B cell (primary cell): Measurements from ENCODE around the gene PFKP. TPM values are rescaled to one million over a fixed set of nuclear protein-coding genes. Genes with fewer than 3 reads are reported as not detected.

Source experiments
- ATAC-seq: fragments of 200-7000 bp; cut with Tn5 transposase; one replicate; pipeline ENCODE4 v1.10.0; 2021; ENCODE audit warnings: low read depth, mild to moderate bottlenecking, moderate number of reproducible peaks, moderate library complexity
- CTCF ChIA-PET: fragments of 350-600 bp; sonication (Branson Sonifier 250); formaldehyde crosslinking; loops from one replicate; lab custom pipeline; 2021; ENCODE audit warnings: antibody characterized with exemption, inconsistent platforms; lab: Charles Lee
- POLR2A ChIA-PET: fragments of 350-600 bp; sonication (Branson Sonifier 250); formaldehyde crosslinking; loops from one replicate; lab custom pipeline; 2021; ENCODE audit warnings: antibody characterized with exemption; lab: Charles Lee
- DNase-seq: peaks from one replicate; pipeline ENCODE4 v3.0.0; 2013
- H2AFZ ChIP-seq: 2 replicates; pipeline ENCODE4 v1.6.1; 2012; ENCODE audit warnings: mild to moderate bottlenecking, low read depth, low read length; ENCODE audit not compliant: insufficient read depth, poor library complexity, severe bottlenecking
- H3K27ac ChIP-seq, 2 donors: 1 replicate in 1 of 2; 2 replicates in 1 of 2; pipeline ENCODE4 v1.5.1; 2012 to 2013; ENCODE audit warnings: low read length in 2 of 2, mild to moderate bottlenecking in 2 of 2, moderate library complexity in 1 of 2
- H3K27me3 ChIP-seq, 4 experiments: fragments of 200-600 bp in 1 of 4; sonication (generic) in 1 of 4; replicated peaks in 1 of 4; 1 replicate in 2 of 4; 2 replicates in 2 of 4; pipeline versions ENCODE4 v1.6.1 to v1.7.0; 2013 to 2016; ENCODE audit warnings: low read length in 3 of 4, mild to moderate bottlenecking in 2 of 4, mixed read lengths in 1 of 4, moderate library complexity in 1 of 4; ENCODE audit not compliant: insufficient read depth in 4 of 4, control insufficient read depth in 3 of 4; ENCODE audit errors: control extremely low read depth in 1 of 4
- H3K36me3 ChIP-seq, 2 experiments: replicated peaks in 1 of 2; 1 replicate in 1 of 2; 2 replicates in 1 of 2; pipeline versions ENCODE4 v1.6.1 to v1.7.1; 2013; ENCODE audit warnings: low read length in 1 of 2; ENCODE audit not compliant: insufficient read depth in 2 of 2, control insufficient read depth in 1 of 2; ENCODE audit errors: control extremely low read depth in 1 of 2, extremely low read depth in 1 of 2
- H3K4me1 ChIP-seq, 2 donors: fragments of 200-600 bp in 1 of 2; sonication (generic) in 1 of 2; 1 replicate in 1 of 2; 2 replicates in 1 of 2; pipeline versions ENCODE4 v1.5.1 to v1.6.1; 2013 to 2017; ENCODE audit warnings: low read length in 2 of 2; ENCODE audit not compliant: control insufficient read depth in 2 of 2, insufficient read depth in 2 of 2
- H3K4me2 ChIP-seq: replicated peaks from 2 replicates; pipeline ENCODE3; 2012; ENCODE audit warnings: mild to moderate bottlenecking, low read depth, low read length; ENCODE audit not compliant: poor library complexity, severe bottlenecking
- H3K4me3 ChIP-seq, 5 experiments: fragments of 200-600 bp in 1 of 5; sonication (generic) in 1 of 5; 1 replicate in 3 of 5; 2 replicates in 2 of 5; pipeline versions ENCODE4 v1.5.1 to v1.7.0; 2011 to 2016; ENCODE audit warnings: low read length in 4 of 5, mild to moderate bottlenecking in 4 of 5, low read depth in 2 of 5, control low read depth in 1 of 5, moderate library complexity in 1 of 5; ENCODE audit not compliant: insufficient read depth in 1 of 5; ENCODE audit errors: control extremely low read depth in 1 of 5, extremely low read depth in 1 of 5
- H3K79me2 ChIP-seq: fragments of 200-600 bp; sonication (generic); one replicate; pipeline ENCODE4 v1.6.0; 2016; ENCODE audit warnings: low read length; ENCODE audit not compliant: control insufficient read depth, insufficient read depth
- H3K9ac ChIP-seq: fragments of 200-600 bp; sonication (generic); 2 replicates; pipeline ENCODE4 v1.6.1; 2017; ENCODE audit warnings: mild to moderate bottlenecking, low read length, moderate library complexity
- H3K9me3 ChIP-seq, 3 donors: one replicate each; pipeline versions ENCODE4 v1.6.1 to v1.7.1; 2013; ENCODE audit warnings: low read length in 2 of 3; ENCODE audit not compliant: control insufficient read depth in 2 of 3, insufficient read depth in 1 of 3; ENCODE audit errors: control extremely low read depth in 1 of 3
- H4K20me1 ChIP-seq: 2 replicates; pipeline ENCODE4 v1.6.0; 2012; ENCODE audit warnings: mild to moderate bottlenecking, low read length; ENCODE audit not compliant: insufficient read depth, control insufficient read depth, poor library complexity, severe bottlenecking
- H3K27ac Mint-ChIP-seq: one replicate; pipeline ENCODE4 v1.8.0; 2021; ENCODE audit warnings: mixed read lengths
- H3K27me3 Mint-ChIP-seq: one replicate; pipeline ENCODE4 v1.8.0; 2021; ENCODE audit warnings: mixed read lengths
- H3K4me1 Mint-ChIP-seq: one replicate; pipeline ENCODE4 v1.8.0; 2021; ENCODE audit warnings: mixed read lengths
- H3K4me3 Mint-ChIP-seq: one replicate; pipeline ENCODE4 v1.8.0; 2021; ENCODE audit warnings: mixed read lengths
- H3K9me3 Mint-ChIP-seq: one replicate; pipeline ENCODE4 v1.8.0; 2022; ENCODE audit warnings: mixed read lengths; ENCODE audit not compliant: insufficient read depth
- EZH2 ChIP-seq: IDR thresholded peaks from 2 replicates; pipeline ENCODE4 v1.6.1; 2012; ENCODE audit warnings: borderline replicate concordance, low read depth, mild to moderate bottlenecking, moderate library complexity, low read length; ENCODE audit not compliant: insufficient read depth, poor library complexity, severe bottlenecking
- WGBS: methylation state at CpG from one replicate; pipeline ENCODE4 v1.1.5; 2013; ENCODE audit warnings: missing lambda C conversion rate; ENCODE audit not compliant: insufficient coverage; 5-methylcytosine and 5-hydroxymethylcytosine counted together
- intact Hi-C: fragments of 100-400 bp; cut with micrococcal nuclease; formaldehyde crosslinking; loops from one replicate; pipeline ENCODE4 v1.10.0; 2022
- polyA plus RNA-seq: library from polyadenylated mRNA; depleted of rRNA; stranded (reverse); fragments of >200 nt; gene quantifications from 2 replicates; pipeline ENCODE4 v1.2.3, GENCODE V29; 2012
- total RNA-seq, 2 donors: library from RNA; stranded (reverse); fragments of 120-200 nt in 1 of 2; gene quantifications; 1 replicate in 1 of 2; 2 replicates in 1 of 2; pipeline versions ENCODE4 v1.2.3 to v1.2.4, GENCODE V29; 2013 to 2022
- TF ChIP-seq, protein P1 (sequence below): fragments of 200-600 bp; IDR thresholded peaks from one replicate; pipeline ENCODE4 v1.8.0; 2022; ENCODE audit warnings: antibody characterized with exemption, mild to moderate bottlenecking

PFKP gene
- total and polyA plus RNA-seq, 2 donors (not counting 1 experiment from before 2014, with no cell fraction given), result 41.4 to 54.3 TPM

- H3K27ac ChIP-seq, result peak overlapping the region; percentile 68 to 92
- WGBS, result under 1% methylated on average over 18 of the region's 21 CpGs
- ATAC-seq, result no peak
- CTCF ChIA-PET, result no interaction called here
- DNase-seq, result no peak
- H4K20me1 ChIP-seq, result no peaks in the 10 kb centered on the region
- H2AFZ ChIP-seq, result peak overlapping the region; percentile 90
- peaks cover 0 to 29% of the 10 kb centered on the region in 2 experiments for H3K36me3 ChIP-seq
- peak overlapping the region; percentile 88 for H3K4me3 Mint-ChIP-seq
- peaks cover 16% of the 10 kb centered on the region for H3K4me1 Mint-ChIP-seq
- H3K9ac ChIP-seq, result peak overlapping the region; percentile 90
- POLR2A ChIA-PET, result interaction anchor here (0.6 to 0.7 kb wide), 2 partner anchors 1002 to 1237 kb away, joined by 3 to 4 read pairs; no protein-coding TSS in a partner anchor
- peaks cover 30% of the 10 kb centered on the region for H3K79me2 ChIP-seq
- TF ChIP-seq EZH2, result no peak
- TF ChIP-seq, protein P1, sequence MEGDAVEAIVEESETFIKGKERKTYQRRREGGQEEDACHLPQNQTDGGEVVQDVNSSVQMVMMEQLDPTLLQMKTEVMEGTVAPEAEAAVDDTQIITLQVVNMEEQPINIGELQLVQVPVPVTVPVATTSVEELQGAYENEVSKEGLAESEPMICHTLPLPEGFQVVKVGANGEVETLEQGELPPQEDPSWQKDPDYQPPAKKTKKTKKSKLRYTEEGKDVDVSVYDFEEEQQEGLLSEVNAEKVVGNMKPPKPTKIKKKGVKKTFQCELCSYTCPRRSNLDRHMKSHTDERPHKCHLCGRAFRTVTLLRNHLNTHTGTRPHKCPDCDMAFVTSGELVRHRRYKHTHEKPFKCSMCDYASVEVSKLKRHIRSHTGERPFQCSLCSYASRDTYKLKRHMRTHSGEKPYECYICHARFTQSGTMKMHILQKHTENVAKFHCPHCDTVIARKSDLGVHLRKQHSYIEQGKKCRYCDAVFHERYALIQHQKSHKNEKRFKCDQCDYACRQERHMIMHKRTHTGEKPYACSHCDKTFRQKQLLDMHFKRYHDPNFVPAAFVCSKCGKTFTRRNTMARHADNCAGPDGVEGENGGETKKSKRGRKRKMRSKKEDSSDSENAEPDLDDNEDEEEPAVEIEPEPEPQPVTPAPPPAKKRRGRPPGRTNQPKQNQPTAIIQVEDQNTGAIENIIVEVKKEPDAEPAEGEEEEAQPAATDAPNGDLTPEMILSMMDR, result no peak
- intact Hi-C loops, result loop anchor here (1.0 to 10.0 kb wide), 3 partner anchors 104 to 613 kb away; partner anchors contain the start of gene KLF6
- no peaks in the 10 kb centered on the region for H3K9me3 Mint-ChIP-seq
- peak overlapping the region; percentile 83 for H3K27ac Mint-ChIP-seq
- peaks cover 7 to 17% of the 10 kb centered on the region in 2 donors for H3K4me1 ChIP-seq
- peaks cover 0 to 8% (median 0%) of the 10 kb centered on the region in 3 donors for H3K9me3 ChIP-seq
- H3K27me3 Mint-ChIP-seq, result no peaks in the 10 kb centered on the region
- H3K4me3 ChIP-seq, result peak overlapping the region; percentile 64 to 90 (median 77)
- no peaks in the 10 kb centered on the region for H3K27me3 ChIP-seq
- peak overlapping the region; percentile 92 for H3K4me2 ChIP-seq
Observed at GRCh38 chr10:3172081-3172445, 104.7 kb downstream of the PFKP start.

GRCh38 chr10:3172446-3173170 is 105.3 kb downstream of the PFKP start, which contains the start of gene PITRM1:
Gene PITRM1 (minus strand): TSS chr10:3172782. CDS start chr10:3172772, 10 bp downstream.
- Histone ChIP-seq H3K4me2 (peak within 1 kb of the TSS; percentile 92), H3K27ac (peak within 1 kb of the TSS; percentile 68 to 92), H3K27me3 (no peaks in the 10 kb centered on the region), H4K20me1 (no peaks in the 10 kb centered on the region), H3K9me3 (peaks cover 0 to 8% (median 0%) of the 10 kb centered on the region in 3 donors), H3K4me1 (peaks cover 7 to 17% of the 10 kb centered on the region in 2 donors), H3K79me2 (peaks cover 30% of the 10 kb centered on the region), H2AFZ (peak within 1 kb of the TSS; percentile 90), H3K9ac (peak within 1 kb of the TSS; percentile 90), H3K36me3 (peaks cover 0 to 24% of the 10 kb centered on the region in 2 experiments), H3K4me3 (peak within 1 kb of the TSS; percentile 64 to 90 (median 77))
- no peak for TF ChIP-seq EZH2
- TF ChIP-seq, protein P1, result no peak
- peak; percentile 100 for DNase-seq
- Mint-ChIP-seq H3K9me3 (no peaks in the 10 kb centered on the region), H3K4me1 (peaks cover 16% of the 10 kb centered on the region), H3K27ac (peak within 1 kb of the TSS; percentile 84), H3K4me3 (peak within 1 kb of the TSS; percentile 88), H3K27me3 (no peaks in the 10 kb centered on the region)
- intact Hi-C loops, result loop anchor here (1.0 to 10.0 kb wide), 3 partner anchors 104 to 612 kb away; partner anchors contain the start of gene KLF6
- ATAC-seq, result peak; percentile 90
- under 1% methylated on average over 60 of the region's 73 CpGs for WGBS
- ChIA-PET POLR2A (interaction anchor here (0.6 to 1.1 kb wide), 4 partner anchors 613 to 1555 kb away, joined by 3 to 4 read pairs (median 3); partner anchors contain the start of gene KLF6), CTCF (interaction anchor here (1.1 kb wide), 1 partner anchor 25 kb away, joined by 3 read pairs; no protein-coding TSS in a partner anchor)
